GOT3 (cell line): ENCODE measurements around the gene FGF6.

Experiments used
- DNase-seq: peaks from one replicate; lab custom pipeline; 2025; ENCODE audit warnings: mixed read lengths; lab: John Stamatoyannopoulos, UW

FGF6 gene

GRCh38 chr12:4447151-4447550 is 1.5 kb upstream of the FGF6 start:
- DNase-seq: no peak

- DNase-seq: no peak
Observed at GRCh38 chr12:4446335-4446734, 720 bp upstream of the FGF6 start.

GRCh38 chr12:4444031-4444430 is 1.6 kb downstream of the FGF6 start:
- no peak for DNase-seq

- no peak for DNase-seq
Observed at GRCh38 chr12:4443616-4444015, 2.0 kb downstream of the FGF6 start.

GRCh38 chr12:4441355-4442335 is 4.0 kb downstream of the FGF6 start:
- no peak for DNase-seq

- DNase-seq: no peak
Observed at GRCh38 chr12:4440187-4440941, 5.3 kb downstream of the FGF6 start.

- DNase-seq: no peak
Observed at GRCh38 chr12:4439736-4440135, 5.9 kb downstream of the FGF6 start.

GRCh38 chr12:4438834-4439596 is 6.6 kb downstream of the FGF6 start:
- DNase-seq: no peak

GRCh38 chr12:4435537-4435936 is 10.1 kb downstream of the FGF6 start:
- DNase-seq: no peak

GRCh38 chr12:4434706-4435425 is 10.7 kb downstream of the FGF6 start:
- DNase-seq: no peak

- DNase-seq: no peak
Observed at GRCh38 chr12:4434301-4434700, 11.3 kb downstream of the FGF6 start.

- no peak for DNase-seq
Observed at GRCh38 chr12:4433745-4434058, 11.9 kb downstream of the FGF6 start.

GRCh38 chr12:4432878-4433744 is 12.5 kb downstream of the FGF6 start:
- DNase-seq: no peak

GRCh38 chr12:4431866-4432265 is 13.7 kb downstream of the FGF6 start:
- DNase-seq: no peak

- DNase-seq: no peak
Observed at GRCh38 chr12:4431436-4431835, 14.2 kb downstream of the FGF6 start.

- DNase-seq: no peak
Observed at GRCh38 chr12:4424422-4424821, 21.2 kb downstream of the FGF6 start.

GRCh38 chr12:4423528-4424195 is 22.0 kb downstream of the FGF6 start:
- no peak for DNase-seq

GRCh38 chr12:4422985-4423384 is 22.6 kb downstream of the FGF6 start:
- DNase-seq: no peak

GRCh38 chr12:4421590-4422031 is 24.0 kb downstream of the FGF6 start:
- no peak for DNase-seq

- DNase-seq: no peak
Observed at GRCh38 chr12:4420138-4420670, 25.4 kb downstream of the FGF6 start.
